PFSK-1 (cell line): Measurements from ENCODE around the gene USH2A.

Experiments used
- TAF1 ChIP-seq: IDR thresholded peaks from 2 replicates; pipeline ENCODE4 v1.6.1; 2012; ENCODE audit warnings: low read length, control low read depth, borderline replicate concordance; ENCODE audit not compliant: insufficient read depth
- TF ChIP-seq, protein P1 (sequence below), 2 experiments: IDR thresholded peaks; 2 replicates each; pipeline versions ENCODE4 v1.6.1 to v1.8.0; 2011 to 2012; ENCODE audit warnings: low read depth in 2 of 2, low read length in 2 of 2, control low read depth in 1 of 2, inconsistent platforms in 1 of 2, mild to moderate bottlenecking in 1 of 2, moderate library complexity in 1 of 2; ENCODE audit not compliant: insufficient read depth in 1 of 2

DNA sequence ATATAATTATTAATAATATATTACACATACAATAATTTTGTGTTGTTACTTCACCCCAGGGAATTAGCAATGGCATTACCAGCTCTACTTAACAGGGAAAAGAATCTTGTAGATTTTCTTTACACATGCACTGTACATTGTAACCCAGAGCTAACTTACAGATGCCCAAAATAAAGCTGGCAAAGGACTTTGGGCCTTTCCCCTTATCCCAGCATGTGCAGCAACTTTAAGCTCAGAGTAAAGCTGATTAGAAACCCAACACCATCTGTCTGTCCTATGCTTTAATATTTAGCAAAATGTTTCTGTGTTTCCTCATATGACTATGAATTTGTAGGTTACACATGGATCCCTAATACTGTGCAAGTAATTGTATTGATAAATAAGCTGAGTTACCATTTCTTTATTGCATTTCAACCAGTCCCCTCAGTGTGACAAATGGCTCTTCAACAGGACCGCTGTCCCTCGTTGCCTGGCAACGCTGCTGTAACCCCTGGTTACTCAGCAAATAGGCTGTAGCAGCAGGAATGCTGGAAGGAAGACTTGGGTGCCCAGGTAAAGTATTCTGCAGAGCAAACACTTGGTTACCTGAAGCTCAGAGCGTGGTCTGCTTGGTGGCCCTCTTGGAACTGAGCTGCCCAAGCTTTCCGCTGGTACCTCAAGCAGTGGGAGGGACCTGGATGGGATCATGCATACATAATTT lies at the start of gene USH2A:
- TF ChIP-seq TAF1: no peak
- TF ChIP-seq, protein P1, sequence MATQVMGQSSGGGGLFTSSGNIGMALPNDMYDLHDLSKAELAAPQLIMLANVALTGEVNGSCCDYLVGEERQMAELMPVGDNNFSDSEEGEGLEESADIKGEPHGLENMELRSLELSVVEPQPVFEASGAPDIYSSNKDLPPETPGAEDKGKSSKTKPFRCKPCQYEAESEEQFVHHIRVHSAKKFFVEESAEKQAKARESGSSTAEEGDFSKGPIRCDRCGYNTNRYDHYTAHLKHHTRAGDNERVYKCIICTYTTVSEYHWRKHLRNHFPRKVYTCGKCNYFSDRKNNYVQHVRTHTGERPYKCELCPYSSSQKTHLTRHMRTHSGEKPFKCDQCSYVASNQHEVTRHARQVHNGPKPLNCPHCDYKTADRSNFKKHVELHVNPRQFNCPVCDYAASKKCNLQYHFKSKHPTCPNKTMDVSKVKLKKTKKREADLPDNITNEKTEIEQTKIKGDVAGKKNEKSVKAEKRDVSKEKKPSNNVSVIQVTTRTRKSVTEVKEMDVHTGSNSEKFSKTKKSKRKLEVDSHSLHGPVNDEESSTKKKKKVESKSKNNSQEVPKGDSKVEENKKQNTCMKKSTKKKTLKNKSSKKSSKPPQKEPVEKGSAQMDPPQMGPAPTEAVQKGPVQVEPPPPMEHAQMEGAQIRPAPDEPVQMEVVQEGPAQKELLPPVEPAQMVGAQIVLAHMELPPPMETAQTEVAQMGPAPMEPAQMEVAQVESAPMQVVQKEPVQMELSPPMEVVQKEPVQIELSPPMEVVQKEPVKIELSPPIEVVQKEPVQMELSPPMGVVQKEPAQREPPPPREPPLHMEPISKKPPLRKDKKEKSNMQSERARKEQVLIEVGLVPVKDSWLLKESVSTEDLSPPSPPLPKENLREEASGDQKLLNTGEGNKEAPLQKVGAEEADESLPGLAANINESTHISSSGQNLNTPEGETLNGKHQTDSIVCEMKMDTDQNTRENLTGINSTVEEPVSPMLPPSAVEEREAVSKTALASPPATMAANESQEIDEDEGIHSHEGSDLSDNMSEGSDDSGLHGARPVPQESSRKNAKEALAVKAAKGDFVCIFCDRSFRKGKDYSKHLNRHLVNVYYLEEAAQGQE (IDR thresholded peaks at IDR 0.05; ENCODE audit: insufficient read depth in 1 of 2, low read depth in 2 of 2, low read length in 2 of 2): no peak
